ENCODE measurements around the gene PKN3. TPM values are rescaled to one million over a fixed set of nuclear protein-coding genes. Genes with fewer than 3 reads are reported as not detected.

Gene PKN3
- total RNA-seq, 4 donors from 2014 or later: 1.9 to 20.1 (median 5.8) TPM

DNA sequence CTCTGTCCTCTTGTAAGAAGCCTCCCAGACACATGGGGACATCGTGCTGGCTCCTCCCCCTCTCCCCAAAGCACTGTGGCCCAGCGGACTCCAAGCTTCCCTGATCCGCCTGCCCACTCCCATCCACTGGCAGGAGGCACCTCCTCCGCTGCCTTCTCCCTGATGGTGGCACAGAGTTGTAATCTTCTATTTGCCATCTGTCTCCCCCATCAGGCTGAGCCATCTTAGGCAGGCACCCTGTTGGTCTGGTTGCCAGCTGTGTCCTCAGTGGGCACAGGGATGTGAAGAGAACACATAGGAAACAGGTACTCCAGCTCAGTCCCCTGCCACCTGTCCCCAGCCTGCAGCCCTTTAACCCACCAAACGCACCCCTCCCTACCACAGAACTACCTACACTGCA, 27.0 kb downstream of the PKN3 start:
- no peak overlapping the region for H3K4me3 ChIP-seq
- TF ChIP-seq POLR2A (IDR thresholded peaks at IDR 0.05): no peak
- TF ChIP-seq POLR2AphosphoS5 (IDR thresholded peaks at IDR 0.05): no peak
- no peak for TF ChIP-seq EP300 (IDR thresholded peaks at IDR 0.05; ENCODE audit: low read depth)
- TF ChIP-seq, protein P1, sequence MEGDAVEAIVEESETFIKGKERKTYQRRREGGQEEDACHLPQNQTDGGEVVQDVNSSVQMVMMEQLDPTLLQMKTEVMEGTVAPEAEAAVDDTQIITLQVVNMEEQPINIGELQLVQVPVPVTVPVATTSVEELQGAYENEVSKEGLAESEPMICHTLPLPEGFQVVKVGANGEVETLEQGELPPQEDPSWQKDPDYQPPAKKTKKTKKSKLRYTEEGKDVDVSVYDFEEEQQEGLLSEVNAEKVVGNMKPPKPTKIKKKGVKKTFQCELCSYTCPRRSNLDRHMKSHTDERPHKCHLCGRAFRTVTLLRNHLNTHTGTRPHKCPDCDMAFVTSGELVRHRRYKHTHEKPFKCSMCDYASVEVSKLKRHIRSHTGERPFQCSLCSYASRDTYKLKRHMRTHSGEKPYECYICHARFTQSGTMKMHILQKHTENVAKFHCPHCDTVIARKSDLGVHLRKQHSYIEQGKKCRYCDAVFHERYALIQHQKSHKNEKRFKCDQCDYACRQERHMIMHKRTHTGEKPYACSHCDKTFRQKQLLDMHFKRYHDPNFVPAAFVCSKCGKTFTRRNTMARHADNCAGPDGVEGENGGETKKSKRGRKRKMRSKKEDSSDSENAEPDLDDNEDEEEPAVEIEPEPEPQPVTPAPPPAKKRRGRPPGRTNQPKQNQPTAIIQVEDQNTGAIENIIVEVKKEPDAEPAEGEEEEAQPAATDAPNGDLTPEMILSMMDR (IDR thresholded peaks at IDR 0.05): no peak
- peaks cover 0 to 11% (median under 1%) of the 10 kb centered on the region in 4 donors for H3K36me3 ChIP-seq
- 83% methylated on average over 5 of the region's 5 CpGs; no CpG with 5 or more reads in 1 of the 2 donors for WGBS, 2 donors (ENCODE audit: low coverage in 1 of 2)
- DNase-seq: no peak
- peaks cover 0 to 9% (median 4%) of the 10 kb centered on the region in 4 donors for H3K4me1 ChIP-seq
- H3K27ac ChIP-seq: no peak overlapping the region
- no peaks in the 10 kb centered on the region for H3K27me3 ChIP-seq
- H3K9me3 ChIP-seq: no peaks in the 10 kb centered on the region
- intact Hi-C loops (cut with DNase I; ENCODE audit: low total_unique reads) (no loop called here), in situ Hi-C loops (cut with MboI; ENCODE audit: low pct_ligation_motif_present in 1 of 4, low pct_unique_long_range_greater_than_20kb in 1 of 4, low sequenced_read_pairs in 3 of 4) (no loop called here)

DNA sequence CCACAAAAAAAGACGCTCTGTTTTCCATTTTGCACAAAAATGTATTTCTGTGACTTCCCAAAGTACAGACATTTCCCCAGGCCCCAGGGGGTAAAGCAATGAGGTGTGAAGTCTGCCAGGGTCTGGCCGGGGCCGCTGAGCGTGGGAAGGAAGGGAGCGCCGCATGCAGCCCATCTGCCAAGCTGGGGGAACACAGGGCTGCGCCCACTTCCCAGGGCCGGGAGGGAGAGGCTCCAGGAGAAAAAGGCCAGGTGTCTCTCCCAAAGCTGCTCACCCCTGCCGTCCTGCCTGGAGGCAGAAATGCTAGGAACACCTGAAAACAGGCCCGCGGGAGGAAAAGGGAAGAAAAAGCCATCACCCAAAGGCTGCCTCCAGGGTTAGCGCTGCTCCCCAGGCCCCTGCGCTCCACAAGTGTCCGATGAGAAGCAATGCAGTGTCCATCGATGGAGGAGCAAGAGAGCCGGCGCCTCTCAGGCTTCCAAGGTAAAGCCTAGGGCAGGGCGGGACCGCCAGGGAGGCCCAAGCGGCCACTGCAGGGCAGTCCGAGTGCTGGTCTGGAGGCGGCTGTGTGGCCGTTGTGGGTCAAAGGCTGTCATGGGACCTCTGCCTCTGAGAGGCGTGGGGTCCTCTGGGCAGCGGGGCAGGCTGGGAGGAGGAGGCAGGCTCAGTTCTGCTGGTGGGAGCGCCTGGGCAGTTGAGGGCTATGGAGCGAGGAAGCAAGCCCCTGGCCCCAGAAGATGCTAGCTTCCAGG, 27.6 kb downstream of the PKN3 start:
- H3K9me3 ChIP-seq: no peaks in the 10 kb centered on the region
- no peak overlapping the region for H3K4me3 ChIP-seq
- 92 to 100% methylated on average over 1 to 27 of the region's 27 CpGs for WGBS, 2 donors (ENCODE audit: low coverage in 1 of 2)
- intact Hi-C loops (cut with DNase I; ENCODE audit: low total_unique reads): no loop called here
- in situ Hi-C loops (cut with MboI; ENCODE audit: low pct_ligation_motif_present in 1 of 4, low pct_unique_long_range_greater_than_20kb in 1 of 4, low sequenced_read_pairs in 3 of 4): no loop called here
- no peak for TF ChIP-seq POLR2AphosphoS5 (IDR thresholded peaks at IDR 0.05)
- TF ChIP-seq EP300 (IDR thresholded peaks at IDR 0.05; ENCODE audit: low read depth): no peak
- TF ChIP-seq, protein P1 (IDR thresholded peaks at IDR 0.05): no peak
- TF ChIP-seq POLR2A (IDR thresholded peaks at IDR 0.05): no peak
- no peak overlapping the region for H3K27ac ChIP-seq
- peaks cover 0 to 11% (median 4%) of the 10 kb centered on the region in 4 donors for H3K36me3 ChIP-seq
- peaks cover 0 to 3% (median 0%) of the 10 kb centered on the region in 4 donors for H3K4me1 ChIP-seq
- DNase-seq: no peak
- no peaks in the 10 kb centered on the region for H3K27me3 ChIP-seq

DNA sequence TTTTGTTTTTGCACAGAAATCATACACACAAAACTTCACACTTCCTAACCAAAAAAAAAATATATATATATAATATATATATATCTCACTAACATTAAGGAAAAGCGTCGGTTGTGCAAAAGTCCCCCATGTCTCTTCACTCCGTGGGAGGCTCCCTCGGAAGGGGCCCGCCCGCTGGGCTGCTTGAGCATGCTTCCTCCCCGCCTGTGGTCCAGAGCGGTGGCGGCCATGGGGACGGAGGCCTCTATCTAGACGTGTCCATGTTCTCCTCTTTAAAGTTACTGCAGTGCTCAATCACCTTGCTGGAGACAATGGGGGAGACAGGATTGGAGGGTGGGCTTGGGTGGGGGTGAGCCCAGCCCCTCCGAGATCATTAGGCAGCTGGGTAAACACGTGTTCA, 28.8 kb downstream of the PKN3 start:
- TF ChIP-seq POLR2AphosphoS5 (IDR thresholded peaks at IDR 0.05) (no peak), POLR2A (IDR thresholded peaks at IDR 0.05) (no peak), EP300 (IDR thresholded peaks at IDR 0.05; ENCODE audit: low read depth) (no peak)
- TF ChIP-seq, protein P1 (IDR thresholded peaks at IDR 0.05): no peak
- no peak overlapping the region for H3K4me3 ChIP-seq
- no peaks in the 10 kb centered on the region for H3K9me3 ChIP-seq
- in situ Hi-C loops (cut with MboI; ENCODE audit: low pct_ligation_motif_present in 1 of 4, low pct_unique_long_range_greater_than_20kb in 1 of 4, low sequenced_read_pairs in 3 of 4) (no loop called here), intact Hi-C loops (cut with DNase I; ENCODE audit: low total_unique reads) (no loop called here)
- DNase-seq: no peak
- 93% methylated on average over 3 to 13 of the region's 13 CpGs for WGBS, 2 donors (ENCODE audit: low coverage in 1 of 2)
- no peaks in the 10 kb centered on the region for H3K4me1 ChIP-seq
- no peaks in the 10 kb centered on the region for H3K27me3 ChIP-seq
- peaks cover 0 to 11% (median 4%) of the 10 kb centered on the region in 4 donors for H3K36me3 ChIP-seq
- H3K27ac ChIP-seq: no peak overlapping the region

DNA sequence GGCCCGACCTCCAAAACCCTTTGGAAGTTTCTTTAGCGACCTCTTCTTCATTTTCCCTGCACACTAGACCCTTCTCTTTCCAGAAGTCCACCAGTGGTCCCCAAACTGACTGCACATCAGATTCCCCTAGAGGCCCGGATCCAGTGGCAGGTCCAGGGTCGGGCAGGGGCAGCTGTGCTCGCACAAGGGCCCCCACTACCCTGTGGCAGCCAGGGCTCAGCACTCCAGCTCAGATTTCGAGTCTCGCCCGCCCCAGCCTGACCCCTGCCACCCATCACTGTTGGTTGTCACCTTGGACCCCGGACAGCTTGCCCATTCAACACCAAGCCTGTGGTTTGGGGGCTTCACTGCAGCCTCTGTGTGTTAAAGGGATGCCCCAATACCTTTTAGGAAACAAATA, 29.4 kb downstream of the PKN3 start:
- DNase-seq: no peak
- H3K9me3 ChIP-seq: no peaks in the 10 kb centered on the region
- H3K4me3 ChIP-seq: no peak overlapping the region
- H3K36me3 ChIP-seq: peaks cover 0 to 11% (median 4%) of the 10 kb centered on the region in 4 donors
- 79 to 90% methylated on average over 2 to 9 of the region's 9 CpGs for WGBS, 2 donors (ENCODE audit: low coverage in 1 of 2)
- no peaks in the 10 kb centered on the region for H3K27me3 ChIP-seq
- intact Hi-C loops (cut with DNase I; ENCODE audit: low total_unique reads): no loop called here
- in situ Hi-C loops (cut with MboI; ENCODE audit: low pct_ligation_motif_present in 1 of 4, low pct_unique_long_range_greater_than_20kb in 1 of 4, low sequenced_read_pairs in 3 of 4): no loop called here
- H3K4me1 ChIP-seq: no peaks in the 10 kb centered on the region
- H3K27ac ChIP-seq: no peak overlapping the region
- TF ChIP-seq, protein P1 (IDR thresholded peaks at IDR 0.05): no peak
- no peak for TF ChIP-seq EP300 (IDR thresholded peaks at IDR 0.05; ENCODE audit: low read depth)
